Smooth muscle cell (in vitro differentiated cells): ENCODE data around the gene TMEM87B. TPM values are rescaled to one million over a fixed set of nuclear protein-coding genes. Genes with fewer than 3 reads are reported as not detected.

ENCODE experiments used
- DNase-seq: peaks from one replicate; lab custom pipeline; 2025; ENCODE audit not compliant: unreplicated experiment; lab: John Stamatoyannopoulos, UW
- H2AFZ ChIP-seq: fragments of 200-600 bp; sonication (generic); 2 replicates; pipeline ENCODE4 v1.6.0; 2016; ENCODE audit warnings: antibody characterized with exemption, low read depth, mild to moderate bottlenecking
- H3F3A ChIP-seq: fragments of 200-600 bp; sonication (generic); 2 replicates; pipeline ENCODE4 v1.6.0; 2017; ENCODE audit warnings: antibody characterized with exemption, low read depth
- H3K27ac ChIP-seq: fragments of 200-600 bp; sonication (generic); 2 replicates; pipeline ENCODE4 v1.5.1; 2016; ENCODE audit warnings: low read depth, mild to moderate bottlenecking
- H3K27me3 ChIP-seq: fragments of 200-600 bp; sonication (generic); 2 replicates; pipeline ENCODE4 v1.6.1; 2016; ENCODE audit warnings: low read depth, mild to moderate bottlenecking
- H3K36me3 ChIP-seq: fragments of 200-600 bp; sonication (generic); 2 replicates; pipeline ENCODE4 v1.5.1; 2016; ENCODE audit warnings: low read depth
- H3K4me1 ChIP-seq: fragments of 200-600 bp; sonication (generic); 2 replicates; pipeline ENCODE4 v1.5.1; 2016; ENCODE audit warnings: low read depth
- H3K4me2 ChIP-seq: fragments of 200-600 bp; sonication (generic); 2 replicates; pipeline ENCODE4 v1.6.0; 2016; ENCODE audit warnings: mild to moderate bottlenecking
- H3K4me3 ChIP-seq: fragments of 200-600 bp; sonication (generic); 2 replicates; pipeline ENCODE4 v1.5.1; 2016; ENCODE audit warnings: mild to moderate bottlenecking
- H3K79me2 ChIP-seq: fragments of 200-600 bp; sonication (generic); 2 replicates; pipeline ENCODE4 v1.6.0; 2016; ENCODE audit warnings: low read depth, mild to moderate bottlenecking
- H3K9ac ChIP-seq: fragments of 200-600 bp; sonication (generic); 2 replicates; pipeline ENCODE4 v1.6.0; 2016; ENCODE audit warnings: low read depth
- H3K9me3 ChIP-seq: fragments of 200-600 bp; sonication (generic); replicated peaks from 2 replicates; pipeline ENCODE4 v1.5.1; 2016; ENCODE audit warnings: low read depth
- H4K20me1 ChIP-seq: fragments of 200-600 bp; sonication (generic); 2 replicates; pipeline ENCODE4 v1.6.0; 2016; ENCODE audit warnings: low read depth
- CTCF ChIP-seq: fragments of 200-600 bp; sonication (generic); IDR thresholded peaks from 2 replicates; pipeline ENCODE4 v1.5.1; 2017; ENCODE audit warnings: borderline replicate concordance, mild to moderate bottlenecking, antibody characterized with exemption; ENCODE audit not compliant: insufficient read depth, poor library complexity, severe bottlenecking
- WGBS: methylation state at CpG from one replicate; pipeline ENCODE4 v1.1.7; 2016; ENCODE audit warnings: low lambda C conversion rate; 5-methylcytosine and 5-hydroxymethylcytosine counted together
- polyA plus RNA-seq: library from polyadenylated mRNA; unstranded; fragments of >200 nt; fragmentation: Nextera tagmentation; extraction: Ambion mirVana; gene quantifications from 2 replicates; pipeline ENCODE4 v1.2.1, GENCODE V29; 2016
- total RNA-seq: library from RNA; depleted of rRNA; stranded (reverse); fragments of >200 nt; gene quantifications from 2 replicates; pipeline ENCODE4 v1.2.3, GENCODE V29; 2014

The TMEM87B gene
- total and polyA plus RNA-seq, 2 experiments from 2014 or later: 27.2 to 109 TPM

GRCh38 chr2:112153501-112153900 is 98.4 kb downstream of the TMEM87B start:
- H3K27me3 ChIP-seq: no peaks in the 10 kb centered on the region
- no peaks in the 10 kb centered on the region for H4K20me1 ChIP-seq
- H3K27ac ChIP-seq: no peak overlapping the region
- no peaks in the 10 kb centered on the region for H3K9me3 ChIP-seq
- WGBS: 95% methylated on average over 10 of the region's 10 CpGs
- peaks cover 9% of the 10 kb centered on the region for H3K4me1 ChIP-seq
- H3K9ac ChIP-seq: no peak overlapping the region
- H3K4me2 ChIP-seq: no peak overlapping the region
- no peak for DNase-seq
- TF ChIP-seq CTCF: no peak
- H3F3A ChIP-seq: no peaks in the 10 kb centered on the region
- no peak overlapping the region for H3K4me3 ChIP-seq
- H3K36me3 ChIP-seq: no peaks in the 10 kb centered on the region
- H2AFZ ChIP-seq: no peak overlapping the region
- no peaks in the 10 kb centered on the region for H3K79me2 ChIP-seq

GRCh38 chr2:112154246-112155117 is 99.4 kb downstream of the TMEM87B start:
- no peak for DNase-seq
- H3K4me1 ChIP-seq: peaks cover 9% of the 10 kb centered on the region
- WGBS: 84% methylated on average over 14 of the region's 14 CpGs

GRCh38 chr2:112155331-112156151 is 100.5 kb downstream of the TMEM87B start:
- WGBS: 92% methylated on average over 27 of the region's 27 CpGs
- Histone ChIP-seq H3K27ac (no peak overlapping the region), H3K79me2 (no peaks in the 10 kb centered on the region), H3K4me2 (no peak overlapping the region), H3K27me3 (no peaks in the 10 kb centered on the region), H4K20me1 (no peaks in the 10 kb centered on the region), H3K9ac (no peak overlapping the region), H3F3A (no peaks in the 10 kb centered on the region), H3K36me3 (no peaks in the 10 kb centered on the region), H3K4me1 (peaks cover 9% of the 10 kb centered on the region), H3K9me3 (no peaks in the 10 kb centered on the region), H3K4me3 (no peak overlapping the region), H2AFZ (no peak overlapping the region)
- no peak for TF ChIP-seq CTCF
- no peak for DNase-seq

More at GRCh38 chr2:112154246-112155117, 99.4 kb downstream of the TMEM87B start:
- H4K20me1 ChIP-seq: no peaks in the 10 kb centered on the region
- no peak overlapping the region for H3K27ac ChIP-seq
- H3K4me3 ChIP-seq: no peak overlapping the region
- H3K36me3 ChIP-seq: no peaks in the 10 kb centered on the region
- no peaks in the 10 kb centered on the region for H3K27me3 ChIP-seq
- H3K4me2 ChIP-seq: no peak overlapping the region
- no peaks in the 10 kb centered on the region for H3K79me2 ChIP-seq
- no peaks in the 10 kb centered on the region for H3F3A ChIP-seq
- no peak overlapping the region for H2AFZ ChIP-seq
- no peak overlapping the region for H3K9ac ChIP-seq
- TF ChIP-seq CTCF: no peak
- H3K9me3 ChIP-seq: no peaks in the 10 kb centered on the region
